Measurements from ENCODE around the gene STX17. TPM values are rescaled to one million over a fixed set of nuclear protein-coding genes. Genes with fewer than 3 reads are reported as not detected.

Gene STX17
- total and polyA plus RNA-seq, 2 of the 13 experiments (the other 11 are each of a cell fraction or from before 2014, with no cell fraction given): 8.3 to 25.7 TPM

DNA sequence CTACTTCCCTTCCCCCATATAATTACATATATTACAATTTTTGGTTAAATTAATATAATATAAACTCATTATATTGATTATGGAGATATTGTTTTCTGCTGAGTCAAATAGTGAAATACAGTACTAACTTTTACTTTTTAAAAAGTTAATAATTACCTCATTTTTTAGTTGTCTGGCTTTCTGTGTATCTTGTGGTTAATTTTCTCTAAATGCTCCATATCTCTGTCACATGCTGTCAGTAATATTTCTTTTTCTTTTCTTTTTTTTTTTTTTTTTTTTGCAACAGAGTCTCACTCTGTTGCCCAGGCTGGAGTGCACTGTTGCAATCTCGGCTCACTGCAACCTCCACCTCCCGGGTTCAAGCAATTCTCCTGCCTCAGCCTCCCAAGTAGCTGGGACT is 23.2 kb downstream of the STX17 start:
- no peaks in the 10 kb centered on the region for H3K79me2 ChIP-seq (ENCODE audit: insufficient read depth, low read length)
- in situ Hi-C loops (cut with HindIII; ENCODE audit: extremely low pct_ligation_motif_present, low pct_unique_long_range_greater_than_20kb): no loop called here
- ATAC-seq (no peak), FAIRE-seq (no peak), DNase-seq (ENCODE audit: low spot score) (no peak)
- no peak overlapping the region for H3K27ac ChIP-seq (ENCODE audit: extremely low read length, insufficient read depth, low read length)
- H4K20me1 ChIP-seq (ENCODE audit: insufficient read depth, low read length): no peaks in the 10 kb centered on the region
- H3K27me3 ChIP-seq (ENCODE audit: control insufficient read depth in 1 of 2, insufficient read depth in 2 of 2, low read length in 2 of 2): no peaks in the 10 kb centered on the region
- intact Hi-C loops (cut with micrococcal nuclease; ENCODE audit: unreplicated experiment): no loop called here
- ChIA-PET CTCF (ENCODE audit: low intra/inter-chr PET ratio, low total read pairs) (no interaction called here), POLR2A (no interaction called here)
- H3K9ac ChIP-seq (ENCODE audit: insufficient read depth, low read depth, low read length): no peak overlapping the region
- TF ChIP-seq ZNF382 (CRISPR knock-in tag; IDR thresholded peaks at IDR 0.05; ENCODE audit: borderline replicate concordance): no peak
- TF ChIP-seq REPIN1 (CRISPR knock-in tag; IDR thresholded peaks at IDR 0.05; ENCODE audit: borderline replicate concordance, low read depth): no peak
- TF ChIP-seq, protein P1, sequence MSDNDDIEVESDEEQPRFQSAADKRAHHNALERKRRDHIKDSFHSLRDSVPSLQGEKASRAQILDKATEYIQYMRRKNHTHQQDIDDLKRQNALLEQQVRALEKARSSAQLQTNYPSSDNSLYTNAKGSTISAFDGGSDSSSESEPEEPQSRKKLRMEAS (IDR thresholded peaks at IDR 0.05): no peak
- no peak for TF ChIP-seq KLF16 (CRISPR knock-in tag; IDR thresholded peaks at IDR 0.05)
- no peak for TF ChIP-seq ZNF788 (CRISPR knock-in tag; IDR thresholded peaks at IDR 0.05; ENCODE audit: borderline replicate concordance)
- TF ChIP-seq ZNF30 (CRISPR knock-in tag; IDR thresholded peaks at IDR 0.05): no peak
- no peak for TF ChIP-seq TAF15 (IDR thresholded peaks at IDR 0.05; ENCODE audit: low read depth, low read length, poor library complexity, severe bottlenecking)
- no peak for TF ChIP-seq JDP2 (CRISPR knock-in tag; IDR thresholded peaks at IDR 0.05; ENCODE audit: borderline replicate concordance)
- TF ChIP-seq POLR2A (IDR thresholded peaks at IDR 0.05; ENCODE audit: insufficient read depth in 1 of 2, low read depth in 2 of 2, low read length in 2 of 2): no peak
- TF ChIP-seq, protein P2, sequence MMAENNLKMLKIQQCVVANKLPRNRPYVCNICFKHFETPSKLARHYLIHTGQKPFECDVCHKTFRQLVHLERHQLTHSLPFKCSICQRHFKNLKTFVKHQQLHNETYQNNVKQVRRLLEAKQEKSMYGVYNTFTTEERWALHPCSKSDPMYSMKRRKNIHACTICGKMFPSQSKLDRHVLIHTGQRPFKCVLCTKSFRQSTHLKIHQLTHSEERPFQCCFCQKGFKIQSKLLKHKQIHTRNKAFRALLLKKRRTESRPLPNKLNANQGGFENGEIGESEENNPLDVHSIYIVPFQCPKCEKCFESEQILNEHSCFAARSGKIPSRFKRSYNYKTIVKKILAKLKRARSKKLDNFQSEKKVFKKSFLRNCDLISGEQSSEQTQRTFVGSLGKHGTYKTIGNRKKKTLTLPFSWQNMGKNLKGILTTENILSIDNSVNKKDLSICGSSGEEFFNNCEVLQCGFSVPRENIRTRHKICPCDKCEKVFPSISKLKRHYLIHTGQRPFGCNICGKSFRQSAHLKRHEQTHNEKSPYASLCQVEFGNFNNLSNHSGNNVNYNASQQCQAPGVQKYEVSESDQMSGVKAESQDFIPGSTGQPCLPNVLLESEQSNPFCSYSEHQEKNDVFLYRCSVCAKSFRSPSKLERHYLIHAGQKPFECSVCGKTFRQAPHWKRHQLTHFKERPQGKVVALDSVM (CRISPR knock-in tag; IDR thresholded peaks at IDR 0.05): no peak
- H3K4me1 ChIP-seq (ENCODE audit: insufficient read depth, low read length): no peaks in the 10 kb centered on the region
- BruUV-seq (replicated peaks): no TSS peak
- H3K4me2 ChIP-seq (ENCODE audit: low read depth, low read length): no peak overlapping the region
- no peak overlapping the region for H2AFZ ChIP-seq (ENCODE audit: low read length)
- 100% methylated on average over 2 of the region's 2 CpGs for WGBS (ENCODE audit: low lambda C conversion rate)
- no peak overlapping the region for H3K4me3 ChIP-seq (replicated peaks in 1 of 3; ENCODE audit: insufficient read depth in 1 of 3, low read depth in 2 of 3, low read length in 3 of 3)
- H3K9me3 ChIP-seq (ENCODE audit: low read length): peaks cover 5% of the 10 kb centered on the region; the same call in 1 of the 2 replicates
- H3K36me3 ChIP-seq (replicated peaks in 1 of 2; ENCODE audit: control insufficient read depth in 1 of 2, insufficient read depth in 2 of 2, low read length in 2 of 2): no peaks in the 10 kb centered on the region

Measured in HepG2 (cell line).